Measurements from ENCODE around the gene MRPL34.

DNA sequence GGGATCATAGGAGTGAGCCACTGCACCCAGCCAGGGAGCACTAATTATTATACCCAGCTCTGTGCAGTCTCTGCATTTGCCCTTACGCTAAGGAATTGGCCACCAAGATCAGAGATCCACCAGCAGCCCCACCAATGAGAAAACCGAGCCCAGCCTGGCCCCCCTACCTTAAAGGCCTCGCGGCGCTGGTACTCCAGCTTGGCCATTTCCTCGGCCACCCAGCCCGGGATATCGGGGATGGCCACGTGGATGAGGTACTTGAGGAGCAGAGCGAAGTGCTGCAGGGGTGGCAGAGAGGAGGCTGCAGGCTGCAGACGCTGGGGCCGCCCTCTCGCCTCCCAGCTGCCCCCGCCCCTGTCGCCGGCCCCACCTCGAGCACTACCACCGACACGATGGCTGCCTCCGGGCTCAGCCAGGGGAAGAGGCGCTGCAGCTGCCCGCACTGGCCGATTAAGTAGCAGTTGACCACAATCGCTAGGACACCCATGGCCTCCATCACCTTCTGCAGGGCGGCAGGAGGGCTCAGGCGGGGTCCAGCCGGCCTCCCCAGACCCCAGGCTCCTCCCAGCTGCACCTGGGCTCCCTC lies 21.5 kb downstream of the MRPL34 start:
- TF ChIP-seq, protein P1, sequence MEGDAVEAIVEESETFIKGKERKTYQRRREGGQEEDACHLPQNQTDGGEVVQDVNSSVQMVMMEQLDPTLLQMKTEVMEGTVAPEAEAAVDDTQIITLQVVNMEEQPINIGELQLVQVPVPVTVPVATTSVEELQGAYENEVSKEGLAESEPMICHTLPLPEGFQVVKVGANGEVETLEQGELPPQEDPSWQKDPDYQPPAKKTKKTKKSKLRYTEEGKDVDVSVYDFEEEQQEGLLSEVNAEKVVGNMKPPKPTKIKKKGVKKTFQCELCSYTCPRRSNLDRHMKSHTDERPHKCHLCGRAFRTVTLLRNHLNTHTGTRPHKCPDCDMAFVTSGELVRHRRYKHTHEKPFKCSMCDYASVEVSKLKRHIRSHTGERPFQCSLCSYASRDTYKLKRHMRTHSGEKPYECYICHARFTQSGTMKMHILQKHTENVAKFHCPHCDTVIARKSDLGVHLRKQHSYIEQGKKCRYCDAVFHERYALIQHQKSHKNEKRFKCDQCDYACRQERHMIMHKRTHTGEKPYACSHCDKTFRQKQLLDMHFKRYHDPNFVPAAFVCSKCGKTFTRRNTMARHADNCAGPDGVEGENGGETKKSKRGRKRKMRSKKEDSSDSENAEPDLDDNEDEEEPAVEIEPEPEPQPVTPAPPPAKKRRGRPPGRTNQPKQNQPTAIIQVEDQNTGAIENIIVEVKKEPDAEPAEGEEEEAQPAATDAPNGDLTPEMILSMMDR (IDR thresholded peaks at IDR 0.05), result no peak
- TF ChIP-seq POLR2A (IDR thresholded peaks at IDR 0.05) (no peak), POLR2AphosphoS5 (IDR thresholded peaks at IDR 0.05) (no peak), EP300 (IDR thresholded peaks at IDR 0.05) (no peak)
